HEK293T (cell line): ENCODE measurements around the gene SLC47A1.

ENCODE experiments used
- CTCF ChIA-PET: fragments of 350-600 bp; formaldehyde crosslinking; extraction: SDS; loops from one replicate; lab custom pipeline; 2021; ENCODE audit warnings: antibody characterized with exemption, inconsistent platforms; lab: Yijun Ruan, JAX
- POLR2A ChIA-PET: fragments of 350-600 bp; formaldehyde crosslinking; extraction: SDS; loops from one replicate; lab custom pipeline; 2020; ENCODE audit warnings: antibody characterized with exemption, inconsistent platforms; lab: Yijun Ruan, JAX
- DNase-seq: peaks from one replicate; pipeline ENCODE4 v3.0.0; 2012; ENCODE audit warnings: mixed read lengths; ENCODE audit errors: extremely low spot score
- ARNT ChIP-seq: fragments of 450-650 bp; IDR thresholded peaks from 2 replicates; pipeline ENCODE4 v1.6.1; 2017; ENCODE audit warnings: mild to moderate bottlenecking
- BHLHE40 ChIP-seq: fragments of 450-650 bp; IDR thresholded peaks from 2 replicates; pipeline ENCODE4 v1.6.1; 2016; ENCODE audit warnings: mild to moderate bottlenecking, moderate library complexity, borderline replicate concordance
- CTBP1 ChIP-seq: fragments of 450-650 bp; IDR thresholded peaks from 2 replicates; pipeline ENCODE4 v1.6.1; 2016; ENCODE audit warnings: borderline replicate concordance
- ELF4 ChIP-seq: fragments of 450-650 bp; IDR thresholded peaks from 2 replicates; pipeline ENCODE4 v1.6.1; 2017; ENCODE audit warnings: antibody characterized with exemption
- FOXA1 ChIP-seq: fragments of 450-650 bp; IDR thresholded peaks from 2 replicates; pipeline ENCODE4 v1.6.1; 2016; ENCODE audit warnings: mild to moderate bottlenecking
- FOXK2 ChIP-seq: fragments of 450-650 bp; IDR thresholded peaks from 2 replicates; pipeline ENCODE4 v1.6.1; 2016; ENCODE audit warnings: mild to moderate bottlenecking
- FOXM1 ChIP-seq: fragments of 450-650 bp; IDR thresholded peaks from 2 replicates; pipeline ENCODE4 v1.6.1; 2017; ENCODE audit warnings: mild to moderate bottlenecking, borderline replicate concordance
- HDGF ChIP-seq: fragments of 450-650 bp; IDR thresholded peaks from 2 replicates; pipeline ENCODE4 v1.6.1; 2017; ENCODE audit warnings: antibody characterized with exemption, borderline replicate concordance
- L3MBTL2 ChIP-seq: fragments of 450-650 bp; conservative IDR thresholded peaks from 2 replicates; pipeline ENCODE4 v1.6.1; 2016; ENCODE audit warnings: mild to moderate bottlenecking
- LEF1 ChIP-seq: fragments of 450-650 bp; IDR thresholded peaks from 2 replicates; pipeline ENCODE4 v1.6.1; 2017; ENCODE audit warnings: mild to moderate bottlenecking, borderline replicate concordance
- NFRKB ChIP-seq: fragments of 450-650 bp; IDR thresholded peaks from 2 replicates; pipeline ENCODE4 v1.6.1; 2016; ENCODE audit warnings: mild to moderate bottlenecking, moderate library complexity
- PKNOX1 ChIP-seq: fragments of 450-650 bp; IDR thresholded peaks from 2 replicates; pipeline ENCODE4 v1.6.1; 2016
- SP1 ChIP-seq: fragments of 450-650 bp; IDR thresholded peaks from 2 replicates; pipeline ENCODE4 v1.6.1; 2017
- SUZ12 ChIP-seq: fragments of 450-650 bp; IDR thresholded peaks from 2 replicates; pipeline ENCODE4 v1.6.1; 2016; ENCODE audit warnings: mild to moderate bottlenecking
- TARDBP ChIP-seq: fragments of 450-650 bp; IDR thresholded peaks from 2 replicates; pipeline ENCODE4 v1.6.1; 2016
- ZNF384 ChIP-seq: fragments of 450-650 bp; IDR thresholded peaks from 2 replicates; pipeline ENCODE4 v1.6.1; 2016

SLC47A1 gene

DNA sequence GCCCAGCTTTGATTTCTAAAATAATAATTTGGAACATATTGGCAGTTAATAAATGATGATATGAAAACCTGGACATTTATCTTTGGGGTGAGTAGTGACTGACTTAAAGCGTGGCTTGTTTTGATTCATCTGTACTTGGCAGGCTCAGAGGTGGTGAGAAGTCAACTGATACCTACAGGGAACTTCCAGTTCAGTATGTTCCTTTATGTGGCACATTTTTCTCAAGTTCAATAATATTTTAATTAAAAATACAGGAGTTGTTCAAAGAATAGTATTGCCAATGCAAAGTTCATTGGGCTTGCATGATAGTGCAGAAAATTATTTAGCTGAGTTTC lies 34.3 kb downstream of the SLC47A1 start:
- ChIA-PET POLR2A (interaction anchor here (1.2 kb wide), 1 partner anchor 174 kb away, joined by 3 read pairs; no protein-coding TSS in a partner anchor), CTCF (interaction anchor here (1.0 kb wide), 1 partner anchor 11 kb away, joined by 3 read pairs; no protein-coding TSS in a partner anchor)
- no peak for DNase-seq
- no peak for TF ChIP-seq BHLHE40
- TF ChIP-seq L3MBTL2, result no peak
- TF ChIP-seq TARDBP, result no peak
- no peak for TF ChIP-seq NFRKB
- TF ChIP-seq ELF4, result no peak
- TF ChIP-seq HDGF, result no peak

- CTCF ChIA-PET, result no interaction called here
- POLR2A ChIA-PET, result interaction anchor here (1.3 kb wide), 1 partner anchor 78 kb away, joined by 5 read pairs; the partner anchor contains the start of gene ALDH3A2
- TF ChIP-seq L3MBTL2, result no peak
- TF ChIP-seq HDGF, result no peak
- no peak for TF ChIP-seq LEF1
- no peak for TF ChIP-seq SUZ12
- no peak for TF ChIP-seq ARNT
- TF ChIP-seq ZNF384, result no peak
- no peak for TF ChIP-seq FOXM1
- TF ChIP-seq SP1, result no peak
- TF ChIP-seq TARDBP, result no peak
- TF ChIP-seq PKNOX1, result no peak
- TF ChIP-seq BHLHE40, result no peak
- TF ChIP-seq CTBP1, result no peak
- TF ChIP-seq FOXK2, result no peak
- TF ChIP-seq FOXA1, result no peak
- no peak for TF ChIP-seq ELF4
- TF ChIP-seq NFRKB, result no peak
- no peak for DNase-seq
Measured at GRCh38 chr17:19569785-19570543, 36.3 kb downstream of the SLC47A1 start.

DNA sequence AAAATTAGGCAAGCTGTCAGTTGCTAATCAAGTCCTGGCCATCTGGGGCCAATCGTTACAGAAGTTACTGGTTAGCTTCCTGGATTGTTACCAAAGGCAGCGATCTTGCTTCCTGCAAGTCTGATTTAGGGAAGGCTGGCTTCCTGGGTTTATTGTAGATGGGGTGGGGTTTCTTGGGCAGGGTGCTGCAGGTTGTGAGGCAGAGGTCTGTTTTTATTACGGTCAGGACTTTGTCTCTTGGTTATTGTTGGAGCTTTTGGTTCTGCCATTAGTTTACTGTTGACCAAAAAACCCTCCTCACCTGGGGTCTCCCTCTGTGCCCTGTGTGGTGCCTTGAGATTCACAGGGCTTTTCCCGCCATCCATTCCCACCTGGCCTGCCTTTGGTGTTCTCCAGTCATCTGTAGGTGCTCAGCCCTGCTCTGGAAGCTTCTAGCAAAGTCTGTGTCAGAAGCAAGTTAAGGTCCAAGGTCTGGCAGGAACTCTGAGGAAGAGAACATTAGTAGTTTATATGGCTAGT lies 36.9 kb downstream of the SLC47A1 start:
- DNase-seq, result no peak
- POLR2A ChIA-PET, result interaction anchor here (1.0 to 1.3 kb wide), 2 partner anchors 78 kb away, joined by 3 to 5 read pairs; partner anchors contain the start of gene ALDH3A2
- CTCF ChIA-PET, result no interaction called here
- TF ChIP-seq LEF1 (no peak), FOXM1 (no peak), ARNT (no peak), ZNF384 (no peak), TARDBP (no peak), SP1 (no peak), BHLHE40 (no peak), FOXA1 (no peak), HDGF (no peak), FOXK2 (no peak), ELF4 (no peak), NFRKB (no peak)

- TF ChIP-seq HDGF (no peak), L3MBTL2 (no peak), FOXK2 (no peak), ARNT (no peak), ZNF384 (no peak), SP1 (no peak)
- POLR2A ChIA-PET, result interaction anchor here (1.2 kb wide), 1 partner anchor 75 kb away, joined by 4 read pairs; the partner anchor contains the start of gene ALDH3A2
- CTCF ChIA-PET, result no interaction called here
- no peak for DNase-seq
Measured at GRCh38 chr17:19573075-19573474, 39.4 kb downstream of the SLC47A1 start.

- DNase-seq, result no peak
- ChIA-PET POLR2A (no interaction called here), CTCF (no interaction called here)
- TF ChIP-seq FOXM1 (no peak), LEF1 (no peak), NFRKB (no peak), L3MBTL2 (no peak), FOXK2 (no peak), PKNOX1 (no peak), CTBP1 (no peak), SP1 (no peak), ELF4 (no peak), BHLHE40 (no peak), FOXA1 (no peak), ZNF384 (no peak), SUZ12 (no peak), ARNT (no peak), TARDBP (no peak), HDGF (no peak)
Measured at GRCh38 chr17:19574956-19575355, 41.3 kb downstream of the SLC47A1 start.

- ChIA-PET POLR2A (interaction anchor here (1.2 to 1.3 kb wide), 4 partner anchors 11 to 166 kb away, joined by 3 to 6 read pairs (median 4); partner anchors contain the start of genes ALDH3A2 and SLC47A1), CTCF (interaction anchor here (0.9 to 1.0 kb wide), 2 partner anchors 11 to 52 kb away, joined by 3 read pairs; no protein-coding TSS in a partner anchor)
- DNase-seq, result no peak
- TF ChIP-seq NFRKB (no peak), TARDBP (no peak), ZNF384 (no peak), PKNOX1 (no peak), LEF1 (no peak), ARNT (no peak)
Measured at GRCh38 chr17:19578545-19578944, 44.9 kb downstream of the SLC47A1 start.
